ENCODE measurements around the gene IGSF21.

DNA sequence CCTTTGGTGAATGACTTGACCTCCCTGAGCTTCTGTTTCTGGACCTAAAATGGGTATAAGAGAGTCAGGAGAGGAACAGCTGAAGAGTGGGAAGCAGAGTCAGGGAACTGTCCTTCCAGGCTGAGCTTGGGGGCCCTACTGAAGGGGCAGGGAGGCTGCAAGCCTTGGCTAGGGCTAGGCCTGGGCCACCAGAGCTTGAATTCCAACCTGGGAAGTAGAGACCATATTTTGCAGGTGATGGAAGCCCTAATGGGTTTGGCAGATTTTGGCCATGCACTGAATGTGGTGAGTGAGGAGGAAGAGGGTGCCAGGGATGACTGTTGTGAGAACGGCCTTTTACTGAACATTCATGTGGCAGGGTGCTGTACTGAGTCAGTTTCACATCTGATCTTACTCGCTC is 303.7 kb downstream of the IGSF21 start:
- TF ChIP-seq, protein P1, sequence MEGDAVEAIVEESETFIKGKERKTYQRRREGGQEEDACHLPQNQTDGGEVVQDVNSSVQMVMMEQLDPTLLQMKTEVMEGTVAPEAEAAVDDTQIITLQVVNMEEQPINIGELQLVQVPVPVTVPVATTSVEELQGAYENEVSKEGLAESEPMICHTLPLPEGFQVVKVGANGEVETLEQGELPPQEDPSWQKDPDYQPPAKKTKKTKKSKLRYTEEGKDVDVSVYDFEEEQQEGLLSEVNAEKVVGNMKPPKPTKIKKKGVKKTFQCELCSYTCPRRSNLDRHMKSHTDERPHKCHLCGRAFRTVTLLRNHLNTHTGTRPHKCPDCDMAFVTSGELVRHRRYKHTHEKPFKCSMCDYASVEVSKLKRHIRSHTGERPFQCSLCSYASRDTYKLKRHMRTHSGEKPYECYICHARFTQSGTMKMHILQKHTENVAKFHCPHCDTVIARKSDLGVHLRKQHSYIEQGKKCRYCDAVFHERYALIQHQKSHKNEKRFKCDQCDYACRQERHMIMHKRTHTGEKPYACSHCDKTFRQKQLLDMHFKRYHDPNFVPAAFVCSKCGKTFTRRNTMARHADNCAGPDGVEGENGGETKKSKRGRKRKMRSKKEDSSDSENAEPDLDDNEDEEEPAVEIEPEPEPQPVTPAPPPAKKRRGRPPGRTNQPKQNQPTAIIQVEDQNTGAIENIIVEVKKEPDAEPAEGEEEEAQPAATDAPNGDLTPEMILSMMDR (IDR thresholded peaks at IDR 0.05) = no peak
- TF ChIP-seq POLR2A (IDR thresholded peaks at IDR 0.05) = no peak
